AG10803 (cell line): Measurements from ENCODE around the gene PHF3.

Experiments used
- DNase-seq: peaks from one replicate; pipeline ENCODE4 v3.0.0; 2010; ENCODE audit warnings: low read depth
- H3K4me3 ChIP-seq: 2 replicates; pipeline ENCODE4 v1.5.1; 2011; ENCODE audit warnings: mild to moderate bottlenecking, low read length, control low read depth
- TF ChIP-seq, protein P1 (sequence below): conservative IDR thresholded peaks from 2 replicates; pipeline ENCODE4 v1.5.1; 2011; ENCODE audit warnings: mild to moderate bottlenecking, low read length, control low read depth, inconsistent platforms

The PHF3 gene

DNA sequence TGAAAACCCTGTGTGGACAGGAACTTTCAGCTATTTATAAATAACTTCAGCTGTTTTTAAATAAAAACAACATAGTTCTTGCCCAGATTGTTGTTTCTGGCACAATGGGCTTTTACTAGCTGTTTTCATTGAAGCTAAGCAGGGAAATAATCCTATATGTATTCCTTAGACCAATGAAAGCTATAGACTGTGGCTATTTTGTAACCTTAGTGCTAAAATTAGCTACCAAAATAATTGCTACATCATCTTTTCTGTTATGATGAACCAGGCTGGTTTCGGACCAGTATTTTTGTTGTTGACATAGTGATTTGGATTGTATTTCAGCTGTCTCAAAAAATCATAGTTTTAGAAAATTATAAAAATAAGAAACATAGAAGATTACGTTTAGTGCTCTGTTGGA is 13.7 kb downstream of the PHF3 start:
- no peak for DNase-seq
- TF ChIP-seq, protein P1, sequence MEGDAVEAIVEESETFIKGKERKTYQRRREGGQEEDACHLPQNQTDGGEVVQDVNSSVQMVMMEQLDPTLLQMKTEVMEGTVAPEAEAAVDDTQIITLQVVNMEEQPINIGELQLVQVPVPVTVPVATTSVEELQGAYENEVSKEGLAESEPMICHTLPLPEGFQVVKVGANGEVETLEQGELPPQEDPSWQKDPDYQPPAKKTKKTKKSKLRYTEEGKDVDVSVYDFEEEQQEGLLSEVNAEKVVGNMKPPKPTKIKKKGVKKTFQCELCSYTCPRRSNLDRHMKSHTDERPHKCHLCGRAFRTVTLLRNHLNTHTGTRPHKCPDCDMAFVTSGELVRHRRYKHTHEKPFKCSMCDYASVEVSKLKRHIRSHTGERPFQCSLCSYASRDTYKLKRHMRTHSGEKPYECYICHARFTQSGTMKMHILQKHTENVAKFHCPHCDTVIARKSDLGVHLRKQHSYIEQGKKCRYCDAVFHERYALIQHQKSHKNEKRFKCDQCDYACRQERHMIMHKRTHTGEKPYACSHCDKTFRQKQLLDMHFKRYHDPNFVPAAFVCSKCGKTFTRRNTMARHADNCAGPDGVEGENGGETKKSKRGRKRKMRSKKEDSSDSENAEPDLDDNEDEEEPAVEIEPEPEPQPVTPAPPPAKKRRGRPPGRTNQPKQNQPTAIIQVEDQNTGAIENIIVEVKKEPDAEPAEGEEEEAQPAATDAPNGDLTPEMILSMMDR = no peak
- H3K4me3 ChIP-seq = no peak overlapping the region

DNA sequence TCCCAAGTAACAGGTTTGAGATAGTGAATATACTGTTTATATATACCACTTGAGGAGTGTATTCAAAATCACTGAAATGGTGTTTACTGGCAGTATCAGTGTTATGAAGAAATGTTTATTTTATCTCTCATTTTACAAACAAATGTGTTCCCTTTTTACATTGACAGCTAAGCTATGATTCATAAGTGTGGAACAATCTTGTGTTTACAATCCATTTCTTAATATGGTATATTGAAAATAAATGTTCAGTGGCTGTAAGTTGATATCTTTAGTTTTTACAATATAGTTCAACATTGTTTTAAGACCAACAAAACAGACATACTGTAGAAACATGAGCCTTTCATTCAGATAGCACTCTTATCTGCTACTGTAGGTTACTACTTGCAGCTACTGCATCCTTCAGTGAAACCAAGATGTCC is 14.3 kb downstream of the PHF3 start:
- TF ChIP-seq, protein P1 = no peak
- no peak for DNase-seq
- H3K4me3 ChIP-seq = no peak overlapping the region

DNA sequence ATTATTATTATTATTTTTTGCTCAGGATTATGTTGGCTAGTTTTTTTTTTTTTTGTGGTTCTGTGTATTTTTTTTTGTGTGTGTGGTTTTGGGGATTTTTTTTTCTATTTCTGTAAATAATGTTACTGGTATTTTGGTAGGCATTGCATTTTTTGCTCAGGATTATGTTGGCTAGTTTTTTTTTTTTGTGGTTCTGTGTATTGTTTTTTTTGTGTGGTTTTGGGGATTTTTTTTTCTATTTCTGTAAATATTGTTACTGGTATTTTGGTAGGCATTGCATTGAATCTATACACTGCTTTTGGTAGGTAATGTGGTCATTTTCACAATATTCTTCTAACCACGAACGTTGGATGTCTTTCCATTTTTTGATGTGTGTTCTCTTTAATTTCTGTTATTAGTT is 17.4 kb downstream of the PHF3 start:
- no peak overlapping the region for H3K4me3 ChIP-seq
- no peak for DNase-seq
- TF ChIP-seq, protein P1 = no peak

DNA sequence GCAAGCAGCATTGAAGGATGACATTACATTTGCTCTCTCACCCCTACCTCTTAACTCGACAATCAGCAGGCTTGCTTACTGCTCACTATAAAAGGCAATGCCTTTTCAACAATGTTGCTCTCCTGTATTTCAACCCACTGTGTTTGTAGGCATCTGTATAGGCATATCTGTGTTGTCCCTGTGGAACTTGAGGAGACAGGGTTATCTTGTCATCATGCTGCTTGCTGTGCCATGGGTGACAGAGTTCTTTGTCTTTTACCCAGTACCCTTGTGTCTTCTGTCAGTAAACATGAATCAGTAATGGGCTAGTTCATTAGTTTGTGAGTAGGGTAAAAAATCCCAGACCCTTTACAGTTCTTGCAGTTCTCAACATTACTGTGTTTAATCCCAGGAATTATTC is 25.2 kb downstream of the PHF3 start:
- no peak for DNase-seq
- TF ChIP-seq, protein P1 = no peak

DNA sequence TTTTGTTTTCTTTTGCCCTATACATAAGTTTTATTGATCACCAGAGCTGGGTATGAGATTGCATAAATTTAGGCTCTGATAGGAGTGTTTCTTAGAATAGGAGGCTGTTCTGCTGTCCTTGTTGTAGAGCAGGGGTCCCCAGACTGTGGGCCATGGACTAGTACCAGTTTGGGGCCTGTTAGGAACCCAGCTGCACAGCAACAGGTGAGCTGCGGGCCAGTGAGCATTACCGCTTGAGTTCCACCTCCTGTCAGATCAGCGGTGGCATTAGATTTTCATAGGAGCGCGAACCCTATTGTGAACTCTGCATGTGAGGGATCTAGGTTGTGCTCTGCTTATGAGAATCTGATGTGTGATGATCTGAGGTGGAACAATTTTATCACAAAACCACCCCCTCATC is 26.2 kb downstream of the PHF3 start:
- no peak for DNase-seq
- no peak overlapping the region for H3K4me3 ChIP-seq
- TF ChIP-seq, protein P1 = no peak

More for the DNA sequence above, 25.2 kb downstream of the PHF3 start:
- H3K4me3 ChIP-seq = no peak overlapping the region

DNA sequence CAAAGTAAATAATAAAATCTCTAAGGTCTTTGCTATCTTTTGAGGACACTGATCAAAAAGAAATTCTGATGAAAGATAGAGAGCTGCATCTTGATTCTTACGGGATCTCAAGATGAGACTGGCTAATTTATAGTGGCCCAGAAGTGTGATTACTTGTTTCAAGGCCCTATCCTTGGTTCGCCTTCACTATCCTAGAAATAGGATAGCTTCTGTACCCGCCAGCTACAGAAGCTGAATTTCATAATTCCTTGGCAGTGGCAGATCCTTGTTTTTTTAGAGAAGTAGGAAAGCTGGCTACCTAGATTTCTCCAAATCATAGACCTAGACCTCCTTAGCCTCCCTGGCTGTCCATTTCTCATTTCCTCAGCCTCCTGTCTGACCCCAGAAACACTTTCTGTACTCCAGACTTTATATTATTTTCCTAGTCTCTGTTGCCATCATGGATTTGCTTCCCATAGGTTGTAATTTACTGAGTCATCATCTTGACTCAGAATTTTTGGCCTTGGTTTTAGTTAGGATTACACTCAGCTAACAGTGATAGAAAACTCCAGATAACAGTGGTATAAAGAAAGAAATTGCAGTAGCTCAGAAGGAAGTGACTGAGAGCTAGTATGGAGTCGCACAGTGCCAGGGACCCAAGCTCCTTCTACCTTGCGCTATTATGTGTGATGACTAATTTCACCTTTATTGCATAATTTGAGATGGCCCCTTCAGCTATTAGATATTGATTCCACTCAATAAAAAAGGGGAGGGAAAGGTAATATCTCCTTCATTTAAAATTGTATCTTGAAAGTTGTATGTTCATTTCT is 27.7 kb downstream of the PHF3 start:
- TF ChIP-seq, protein P1 = no peak
- peak; percentile 43 for DNase-seq

DNA sequence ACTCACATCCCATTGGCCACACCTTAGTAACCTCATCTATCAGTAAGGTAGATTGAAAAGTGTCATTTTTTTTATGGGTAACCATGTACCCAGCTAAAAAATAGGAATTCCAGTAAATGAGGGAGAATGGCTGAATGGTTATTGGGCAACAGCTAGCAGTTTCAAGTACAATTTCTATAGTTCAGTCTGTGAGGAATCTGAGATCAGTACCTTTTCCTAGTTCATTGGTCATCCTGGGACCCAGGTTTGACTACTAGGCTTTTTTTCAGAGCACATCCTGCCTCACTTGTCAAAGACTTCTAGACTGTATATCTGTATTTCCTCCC is 28.3 kb downstream of the PHF3 start:
- no peak overlapping the region for H3K4me3 ChIP-seq
- DNase-seq = no peak
- TF ChIP-seq, protein P1 = no peak

More for the DNA sequence above, 27.7 kb downstream of the PHF3 start:
- H3K4me3 ChIP-seq = no peak overlapping the region
